Subcutaneous abdominal adipose tissue (tissue), 5 donors: ENCODE results near the gene MCM3AP.

ENCODE experiments used
- H3K27ac ChIP-seq: one replicate; pipeline ENCODE4 v1.7.0; 2013; ENCODE audit warnings: low read depth, mild to moderate bottlenecking, inconsistent platforms, low read length, moderate library complexity
- H3K27me3 ChIP-seq, 5 donors: one replicate each; pipeline ENCODE4 v1.7.0; 2013; ENCODE audit warnings: low read length in 5 of 5, inconsistent platforms in 1 of 5; ENCODE audit not compliant: control insufficient read depth in 5 of 5, insufficient read depth in 4 of 5
- H3K36me3 ChIP-seq, 5 donors: one replicate each; pipeline ENCODE4 v1.7.0; 2013; ENCODE audit warnings: low read length in 5 of 5; ENCODE audit not compliant: control insufficient read depth in 5 of 5, insufficient read depth in 5 of 5
- H3K4me1 ChIP-seq, 5 donors: one replicate each; pipeline ENCODE4 v1.7.0; 2013; ENCODE audit warnings: low read length in 5 of 5, mild to moderate bottlenecking in 3 of 5, moderate library complexity in 1 of 5; ENCODE audit not compliant: control insufficient read depth in 5 of 5, insufficient read depth in 5 of 5
- H3K4me3 ChIP-seq, 5 donors: one replicate each; pipeline ENCODE4 v1.7.0; 2013; ENCODE audit warnings: low read length in 5 of 5, low read depth in 1 of 5
- H3K9ac ChIP-seq, 5 donors: one replicate each; pipeline ENCODE4 v1.7.0; 2013; ENCODE audit warnings: low read length in 5 of 5, mild to moderate bottlenecking in 4 of 5, moderate library complexity in 3 of 5
- H3K9me3 ChIP-seq, 5 donors: one replicate each; pipeline ENCODE4 v1.7.0; 2013; ENCODE audit warnings: low read length in 5 of 5; ENCODE audit not compliant: control insufficient read depth in 5 of 5
- donor health status: healthy.
- donor health status: healthy.
- donor health status: healthy.
- donor health status: healthy.
- donor health status: healthy.

Gene MCM3AP

DNA sequence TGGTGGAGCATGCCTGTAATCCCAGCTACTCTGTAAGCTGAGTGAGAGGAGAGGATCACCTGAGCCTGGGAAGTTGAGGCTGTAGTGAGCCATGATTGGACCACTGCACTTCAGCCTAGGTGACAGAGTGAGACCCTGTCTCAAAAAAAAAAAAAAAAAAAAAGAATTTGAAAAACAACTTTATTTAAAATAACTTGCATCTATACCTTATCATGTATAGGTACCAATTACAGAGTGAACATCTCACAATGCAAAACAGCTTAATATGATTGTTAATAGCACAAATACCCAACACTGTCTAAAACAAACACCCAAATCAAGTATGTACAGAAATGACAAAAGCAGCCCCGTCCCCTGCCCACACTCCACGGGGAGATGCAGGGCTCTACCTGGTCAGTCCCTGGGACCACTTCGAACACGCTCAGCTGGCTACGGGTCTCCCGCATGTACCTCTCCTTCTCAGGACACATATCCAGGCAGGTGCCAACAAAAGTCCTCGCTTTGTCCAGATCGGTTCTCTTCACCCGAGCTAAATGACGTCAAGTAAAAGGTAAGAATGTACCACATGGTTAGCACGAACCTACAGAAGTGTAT is 10.5 kb downstream of the MCM3AP start:
- Histone ChIP-seq H3K27ac (no peak overlapping the region), H3K4me1 (no peaks in the 10 kb centered on the region), H3K9me3 (no peaks in the 10 kb centered on the region), H3K4me3 (no peak overlapping the region), H3K27me3 (no peaks in the 10 kb centered on the region), H3K9ac (no peak overlapping the region), H3K36me3 (peaks cover 11 to 93% (median 85%) of the 10 kb centered on the region in 5 donors)

DNA sequence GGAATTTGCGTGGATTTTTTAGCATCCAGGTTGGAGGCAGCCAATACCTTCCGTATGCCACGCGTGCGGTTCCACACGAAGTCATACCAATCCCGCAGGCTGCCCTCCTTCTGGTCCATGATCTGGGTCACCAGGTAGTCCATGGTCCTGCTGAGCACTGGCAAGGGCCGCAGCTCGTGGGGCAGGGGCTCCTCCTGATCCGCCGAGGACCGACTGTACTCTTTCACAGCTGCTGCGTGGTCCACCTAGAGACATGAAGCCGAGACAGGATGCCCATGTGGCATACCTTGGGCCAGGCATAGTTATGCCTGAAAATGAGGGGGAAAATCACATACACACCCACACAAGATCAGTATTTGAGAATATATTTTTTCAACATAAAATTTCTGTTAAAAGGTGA is 12.1 kb downstream of the MCM3AP start:
- Histone ChIP-seq H3K9me3 (no peaks in the 10 kb centered on the region), H3K36me3 (peaks cover 11 to 95% (median 87%) of the 10 kb centered on the region in 5 donors), H3K27me3 (no peaks in the 10 kb centered on the region)

DNA sequence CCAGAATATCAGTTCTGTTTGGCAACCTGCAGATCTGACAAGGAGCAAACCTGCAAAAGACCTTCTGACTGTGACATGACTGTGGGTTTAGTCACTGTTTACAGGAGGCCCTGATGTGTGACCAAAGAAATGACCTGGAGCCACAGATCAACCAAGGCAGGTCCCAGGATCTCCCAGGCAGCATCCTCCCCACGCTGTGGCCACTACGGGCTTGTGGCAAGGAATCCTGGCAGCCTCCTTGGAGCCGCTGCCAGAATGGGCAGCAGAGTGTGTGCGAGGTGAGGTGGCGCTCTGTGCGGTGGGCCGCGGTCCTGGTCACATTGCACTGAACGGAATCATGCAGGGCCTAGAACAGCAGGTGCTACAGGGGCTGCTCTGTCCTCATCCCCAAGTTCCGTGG is 15.9 kb downstream of the MCM3AP start:
- Histone ChIP-seq H3K9ac (no peak overlapping the region), H3K27me3 (no peaks in the 10 kb centered on the region), H3K9me3 (no peaks in the 10 kb centered on the region), H3K4me3 (no peak overlapping the region), H3K27ac (no peak overlapping the region), H3K36me3 (peaks cover 6 to 99% (median 93%) of the 10 kb centered on the region in 5 donors), H3K4me1 (no peaks in the 10 kb centered on the region)

More for the DNA sequence above, 12.1 kb downstream of the MCM3AP start:
- no peaks in the 10 kb centered on the region for H3K4me1 ChIP-seq
- H3K4me3 ChIP-seq, result no peak overlapping the region
- no peak overlapping the region for H3K27ac ChIP-seq
- H3K9ac ChIP-seq, result no peak overlapping the region

DNA sequence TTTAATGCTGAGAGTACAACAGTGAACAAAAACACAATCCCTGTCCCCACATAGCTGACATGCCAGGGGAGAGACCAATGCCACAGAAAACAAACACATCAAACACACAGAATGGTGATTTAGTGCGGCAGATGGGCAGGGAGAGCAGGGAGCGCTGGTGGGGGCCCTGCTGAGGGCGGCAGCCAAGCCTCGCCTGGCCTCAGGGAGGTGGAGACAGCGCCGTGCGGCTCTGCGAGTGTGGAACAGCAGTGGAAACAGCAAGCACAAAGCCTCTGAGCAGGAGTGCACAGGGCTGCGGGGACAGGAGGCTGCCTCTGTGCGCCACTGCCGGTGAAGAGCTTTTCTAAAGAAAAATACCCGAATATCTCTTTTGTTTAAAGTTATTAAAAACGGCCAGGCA is 17.0 kb downstream of the MCM3AP start:
- H3K36me3 ChIP-seq, result peaks cover 3 to 98% (median 91%) of the 10 kb centered on the region in 5 donors
- no peaks in the 10 kb centered on the region for H3K27me3 ChIP-seq
- no peak overlapping the region for H3K9ac ChIP-seq
- H3K4me3 ChIP-seq, result no peak overlapping the region
- no peaks in the 10 kb centered on the region for H3K9me3 ChIP-seq
- no peaks in the 10 kb centered on the region for H3K4me1 ChIP-seq
- no peak overlapping the region for H3K27ac ChIP-seq

DNA sequence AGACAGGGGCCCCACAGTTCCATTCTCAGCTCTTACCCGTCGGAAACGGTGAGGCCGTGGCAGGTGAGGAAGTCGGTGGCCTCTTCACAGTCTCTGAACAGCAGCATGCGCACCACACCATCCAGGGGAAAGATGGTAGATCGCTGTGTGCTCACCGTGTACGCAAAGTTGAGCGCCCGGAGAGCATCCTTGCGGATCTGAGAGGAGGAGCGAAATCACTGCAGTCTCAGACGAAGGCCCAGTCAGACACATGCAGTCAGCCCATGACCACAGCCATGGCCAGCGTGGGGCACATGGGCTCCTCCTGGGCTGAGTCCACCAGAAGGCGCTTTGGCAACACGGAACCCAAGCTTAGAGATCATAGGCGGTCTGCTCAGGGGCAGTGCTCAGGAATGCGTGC is 18.5 kb downstream of the MCM3AP start:
- Histone ChIP-seq H3K4me3 (no peak overlapping the region), H3K27me3 (no peaks in the 10 kb centered on the region), H3K27ac (no peak overlapping the region), H3K9me3 (no peaks in the 10 kb centered on the region), H3K36me3 (peaks cover 5 to 95% (median 82%) of the 10 kb centered on the region in 5 donors), H3K9ac (no peak overlapping the region), H3K4me1 (no peaks in the 10 kb centered on the region)

DNA sequence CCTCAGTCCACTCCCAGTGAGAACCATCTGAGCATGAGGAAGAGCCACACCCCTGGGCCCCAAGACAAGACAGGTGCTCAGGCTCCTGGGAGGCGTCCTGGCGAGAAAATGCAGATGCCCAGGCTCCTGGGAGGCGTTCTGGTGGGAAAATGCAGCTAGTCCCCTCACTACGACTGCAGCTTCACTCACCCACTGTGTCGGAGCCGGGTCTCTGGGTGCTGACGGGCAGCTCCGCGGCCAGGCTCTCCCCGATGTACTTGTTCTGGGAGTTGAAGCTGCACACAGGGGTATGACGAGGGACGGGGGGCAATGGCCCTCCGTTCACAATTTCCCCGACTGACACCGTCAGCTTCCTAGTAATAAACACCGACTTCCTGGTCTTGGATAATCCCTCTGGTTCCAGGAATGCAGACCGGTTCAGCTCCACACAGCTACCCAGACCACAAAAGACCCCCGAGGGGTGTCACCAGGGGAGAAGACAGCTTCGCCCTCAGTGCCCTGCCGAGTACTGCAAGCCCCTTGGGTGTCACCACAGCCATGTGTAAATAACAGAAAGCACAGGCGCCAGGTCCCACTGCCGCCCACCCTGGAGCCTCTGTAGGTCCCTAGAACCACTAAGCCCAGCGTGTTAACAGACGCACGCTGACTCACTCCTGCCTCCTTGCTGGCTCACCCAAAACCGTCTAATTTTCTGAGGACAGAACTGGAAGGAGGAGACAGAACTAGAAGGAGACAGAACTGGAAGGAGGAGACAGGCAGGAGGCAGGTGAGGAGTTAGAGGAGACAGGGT is 19.5 kb downstream of the MCM3AP start:
- H3K9me3 ChIP-seq, result no peaks in the 10 kb centered on the region
- H3K27me3 ChIP-seq, result no peaks in the 10 kb centered on the region
- no peaks in the 10 kb centered on the region for H3K4me1 ChIP-seq
- peaks cover 6 to 95% (median 80%) of the 10 kb centered on the region in 5 donors for H3K36me3 ChIP-seq
- H3K9ac ChIP-seq, result no peak overlapping the region
- no peak overlapping the region for H3K4me3 ChIP-seq
- no peak overlapping the region for H3K27ac ChIP-seq

DNA sequence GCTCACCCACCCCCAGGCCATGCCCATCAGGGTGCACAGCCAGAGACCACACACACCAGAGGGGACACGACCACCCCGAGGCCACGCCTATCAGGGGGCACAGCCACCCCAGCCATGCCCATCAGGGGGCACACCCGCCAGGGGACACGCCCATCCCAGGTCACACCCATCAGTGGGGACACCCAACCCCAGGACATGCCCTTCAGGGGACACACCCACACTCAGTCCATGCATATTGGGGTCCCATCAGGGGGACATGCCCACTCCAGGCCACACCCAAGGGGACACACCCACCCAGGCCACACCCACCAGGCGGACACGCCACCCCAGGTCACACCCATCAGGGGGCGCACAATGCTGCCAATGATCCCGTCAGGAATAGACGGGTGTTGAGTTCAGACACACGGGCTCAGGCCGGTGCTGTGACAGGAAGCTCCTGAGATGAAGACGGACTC is 20.7 kb downstream of the MCM3AP start:
- Histone ChIP-seq H3K9ac (no peak overlapping the region), H3K9me3 (no peaks in the 10 kb centered on the region), H3K36me3 (peaks cover 6 to 95% (median 79%) of the 10 kb centered on the region in 5 donors), H3K27ac (no peak overlapping the region), H3K4me1 (no peaks in the 10 kb centered on the region), H3K27me3 (no peaks in the 10 kb centered on the region), H3K4me3 (no peak overlapping the region)

DNA sequence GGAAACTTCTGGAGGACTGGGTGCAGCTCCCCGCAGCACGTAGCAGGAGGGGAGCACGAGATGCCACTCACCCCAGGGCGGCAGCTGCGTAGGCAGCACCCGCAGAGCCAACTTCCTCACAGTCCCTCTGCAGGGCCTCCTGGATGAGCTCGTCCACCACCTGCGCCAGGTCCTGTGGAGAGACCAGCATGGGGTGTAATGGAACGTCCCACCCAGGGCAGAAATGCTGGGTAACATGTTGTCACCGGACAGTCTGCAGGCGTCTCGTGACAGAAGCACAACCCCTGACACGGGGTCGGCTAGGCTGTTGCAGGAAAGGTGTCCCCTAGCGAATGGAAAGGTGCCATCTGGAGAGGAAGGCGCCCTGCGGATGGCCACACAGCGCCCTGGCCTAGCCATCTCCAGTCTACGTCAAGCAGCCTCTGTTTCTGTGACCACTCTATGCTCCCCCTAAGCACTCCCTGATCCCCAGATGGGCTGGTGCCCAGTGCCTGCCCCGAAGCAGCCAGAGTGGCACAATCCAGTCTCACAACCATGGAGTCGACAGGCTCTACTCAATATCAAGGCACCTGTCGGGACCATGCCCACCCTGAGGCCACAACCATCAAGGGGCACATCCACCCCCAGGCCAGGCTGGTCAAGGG is 21.2 kb downstream of the MCM3AP start:
- H3K27ac ChIP-seq, result no peak overlapping the region
- H3K27me3 ChIP-seq, result no peaks in the 10 kb centered on the region
- H3K36me3 ChIP-seq, result peaks cover 6 to 95% (median 74%) of the 10 kb centered on the region in 5 donors
- no peaks in the 10 kb centered on the region for H3K4me1 ChIP-seq
- no peaks in the 10 kb centered on the region for H3K9me3 ChIP-seq
- H3K4me3 ChIP-seq, result no peak overlapping the region
- no peak overlapping the region for H3K9ac ChIP-seq

DNA sequence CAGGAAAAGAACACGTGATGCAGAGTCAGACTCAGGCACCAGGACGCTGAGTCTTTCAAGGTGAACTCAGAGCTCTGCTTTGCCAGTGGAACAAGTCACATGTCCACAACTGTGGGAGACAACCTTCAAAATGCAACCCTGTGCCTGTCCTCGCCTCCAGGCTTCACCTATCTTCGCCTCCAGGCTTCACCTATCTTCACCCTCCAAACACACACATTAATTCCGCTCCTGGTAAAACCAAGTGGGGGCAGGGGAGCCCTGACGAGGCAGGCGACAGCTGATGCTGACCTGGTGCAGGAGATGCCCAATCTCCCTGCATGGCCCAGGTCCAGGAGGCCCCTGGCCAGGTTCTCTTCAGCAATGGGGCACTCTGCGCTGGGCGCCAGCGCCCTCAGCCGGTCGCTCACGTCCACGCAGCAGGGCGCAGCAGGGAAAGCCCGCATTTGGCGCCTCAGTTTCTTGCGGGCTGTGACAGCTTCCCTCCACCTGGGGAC is 28.9 kb downstream of the MCM3AP start:
- no peak overlapping the region for H3K27ac ChIP-seq
- no peaks in the 10 kb centered on the region for H3K9me3 ChIP-seq
- H3K4me1 ChIP-seq, result peaks cover 5 to 10% (median 8%) of the 10 kb centered on the region in 5 donors
- H3K4me3 ChIP-seq, result no peak overlapping the region
- no peak overlapping the region for H3K9ac ChIP-seq
- no peaks in the 10 kb centered on the region for H3K27me3 ChIP-seq
- H3K36me3 ChIP-seq, result peaks cover 10 to 99% (median 83%) of the 10 kb centered on the region in 5 donors
